Mammary epithelial cell (primary cell): Measurements from ENCODE around the gene OAS2.

ENCODE experiments used
- CTCF ChIP-seq, 2 donors: IDR thresholded peaks in 1 of 2; conservative IDR thresholded peaks in 1 of 2; 2 replicates each; pipeline ENCODE4 v1.5.1; 2011 to 2012; ENCODE audit warnings: inconsistent platforms in 2 of 2, low read length in 2 of 2, mild to moderate bottlenecking in 2 of 2, control low read depth in 1 of 2, low read depth in 1 of 2; ENCODE audit not compliant: insufficient read depth in 1 of 2; ENCODE audit errors: extremely low read depth in 1 of 2
- EZH2 ChIP-seq: IDR thresholded peaks from 2 replicates; pipeline ENCODE4 v1.6.1; 2012; ENCODE audit warnings: low read length, inconsistent platforms, borderline replicate concordance

DNA sequence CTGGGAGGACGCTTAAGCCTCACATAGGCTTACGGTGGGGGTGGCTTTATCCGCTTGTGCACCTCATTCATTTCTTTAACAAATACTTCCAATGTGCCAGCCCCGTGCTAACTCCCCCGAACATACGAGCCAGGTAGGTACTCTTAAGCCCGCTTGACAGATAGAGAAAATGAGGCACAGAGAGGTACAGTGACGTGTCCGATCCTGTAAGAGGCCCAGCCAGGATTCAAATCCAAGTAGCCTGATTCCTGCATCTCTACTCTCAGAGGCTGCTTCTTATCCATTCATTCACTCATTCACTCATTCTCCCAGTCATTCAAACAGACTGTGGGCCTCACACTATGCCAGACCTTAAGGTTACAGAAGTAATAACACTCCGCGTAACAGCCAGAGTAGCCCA lies 39.6 kb upstream of the OAS2 start:
- TF ChIP-seq CTCF (conservative IDR thresholded peaks at IDR 0.05 in 1 of 2, IDR thresholded peaks at IDR 0.05 in 1 of 2; ENCODE audit: extremely low read depth in 1 of 2, insufficient read depth in 1 of 2, low read depth in 1 of 2, low read length in 2 of 2) (no peak), EZH2 (no peak)
